Mucosa of descending colon (tissue), 3 donors: ENCODE measurements around the gene LENG9. TPM values are rescaled to one million over a fixed set of nuclear protein-coding genes. Genes with fewer than 3 reads are reported as not detected.
"Not testable (repeated sequence)": the region's sequence is repeated elsewhere in the genome, so short reads cannot be mapped to it uniquely, and the experiment has no call there.

Experiments used
- ATAC-seq: fragments of 200-7000 bp; cut with Tn5 transposase; one replicate; pipeline ENCODE4 v1.9.1; 2020; ENCODE audit warnings: mild to moderate bottlenecking, moderate library complexity
- DNase-seq, 3 donors: peaks; one replicate each; pipeline ENCODE4 v3.0.0-alpha.2; 2020
- H3K36me3 ChIP-seq: fragments of 200-600 bp; one replicate; pipeline ENCODE4 v1.8.0; 2021; ENCODE audit warnings: low read depth, mild to moderate bottlenecking
- H3K4me1 ChIP-seq: fragments of 200-600 bp; one replicate; pipeline ENCODE4 v1.8.0; 2021; ENCODE audit warnings: low read depth, mild to moderate bottlenecking
- H3K4me3 ChIP-seq: fragments of 200-600 bp; one replicate; pipeline ENCODE4 v1.8.0; 2021; ENCODE audit warnings: mild to moderate bottlenecking
- H3K9me3 ChIP-seq: fragments of 200-600 bp; one replicate; pipeline ENCODE4 v1.8.0; 2021; ENCODE audit warnings: mild to moderate bottlenecking
- intact Hi-C, 2 donors: fragments of 100-400 bp; cut with DNase I in 1 of 2; cut with micrococcal nuclease in 1 of 2; formaldehyde crosslinking; loops; one replicate each; pipeline versions ENCODE4 v1.11.0 to v1.11.1; 2022; cut with DNase I, micrococcal nuclease
- long read RNA-seq, 2 donors: library from polyadenylated mRNA; unstranded; transcript quantifications; one replicate each; pipeline ENCODE4 v2.0.0, GENCODE V29; 2019 to 2021
- total RNA-seq, 3 donors: library from RNA; stranded (reverse); fragmentation: NEBNext Ultra II Directional in 2 of 3; extraction: Animal tissue kit (Norgen Biotek cat#: 25700) in 2 of 3; gene quantifications; one replicate each; pipeline versions ENCODE4 v1.2.1 to v1.2.4, GENCODE V29; 2021 to 2023
- TF ChIP-seq, protein P1 (sequence below): fragments of 200-600 bp; IDR thresholded peaks from one replicate; pipeline ENCODE4 v1.8.0; 2022; ENCODE audit warnings: antibody characterized with exemption, mild to moderate bottlenecking
- donor health status: DM: no; HTN: no; CAD: no; lungs with moderate emphysema.
- donor health status: DM: no; HTN: no; CAD: no.
- donor health status: DM: no; HTN: yes; CAD: no.

Gene LENG9
- total RNA-seq: 10 to 100 TPM in 2 of 3 donors, 1 to 10 TPM in 1; 9.2 to 21.6 (median 20.9) TPM
- long read RNA-seq, donor 1, partial matches to known transcripts: 0 of 1 reads
- long read RNA-seq, donor 1, other reads (novel, unspliced or antisense): 0 of 1 reads
- long read RNA-seq, donor 2, partial matches to known transcripts: 0 of 1 reads
- long read RNA-seq, donor 2, other reads (novel, unspliced or antisense): 0 of 1 reads

DNA sequence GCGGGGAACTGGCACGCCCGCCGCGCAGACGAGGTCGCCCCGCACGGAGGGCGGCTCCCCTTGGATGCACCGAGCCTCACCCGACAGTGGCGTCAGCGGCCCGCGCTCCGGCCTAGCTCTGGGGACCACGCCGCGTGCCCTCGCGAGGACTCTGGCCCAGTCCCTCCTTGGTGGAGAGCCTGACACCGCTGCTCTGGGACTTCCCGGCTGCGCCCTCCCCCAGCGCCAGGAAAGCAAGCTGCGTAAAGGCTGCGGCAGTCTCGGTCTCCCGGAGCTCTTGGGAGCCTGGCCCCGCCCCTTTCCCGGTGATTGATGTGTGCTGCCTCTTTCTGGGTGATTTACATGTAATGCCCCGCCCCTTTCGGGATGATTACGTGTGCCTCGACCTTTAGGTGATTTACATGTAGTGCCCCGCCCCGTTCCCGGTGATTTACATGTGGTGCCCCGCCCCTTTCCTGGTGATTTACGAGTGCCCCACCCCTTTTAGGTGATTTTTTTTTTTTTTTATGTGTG, at the start of gene LENG9:
Gene LENG9, minus strand, starts transcription at position 248 of the 513 bp plus-strand sequence. CDS start 252 bp downstream, outside the sequence.
- DNase-seq (peak; percentile 98 to 100 (median 99)), ATAC-seq (peak; percentile 68)
- Histone ChIP-seq H3K4me1 (peaks cover 54% of the 10 kb centered on the region), H3K36me3 (peaks cover 2% of the 10 kb centered on the region), H3K9me3 (no peaks in the 10 kb centered on the region), H3K4me3 (peak within 1 kb of the TSS; percentile 38)
- intact Hi-C loops: no loop called here
- TF ChIP-seq, protein P1, sequence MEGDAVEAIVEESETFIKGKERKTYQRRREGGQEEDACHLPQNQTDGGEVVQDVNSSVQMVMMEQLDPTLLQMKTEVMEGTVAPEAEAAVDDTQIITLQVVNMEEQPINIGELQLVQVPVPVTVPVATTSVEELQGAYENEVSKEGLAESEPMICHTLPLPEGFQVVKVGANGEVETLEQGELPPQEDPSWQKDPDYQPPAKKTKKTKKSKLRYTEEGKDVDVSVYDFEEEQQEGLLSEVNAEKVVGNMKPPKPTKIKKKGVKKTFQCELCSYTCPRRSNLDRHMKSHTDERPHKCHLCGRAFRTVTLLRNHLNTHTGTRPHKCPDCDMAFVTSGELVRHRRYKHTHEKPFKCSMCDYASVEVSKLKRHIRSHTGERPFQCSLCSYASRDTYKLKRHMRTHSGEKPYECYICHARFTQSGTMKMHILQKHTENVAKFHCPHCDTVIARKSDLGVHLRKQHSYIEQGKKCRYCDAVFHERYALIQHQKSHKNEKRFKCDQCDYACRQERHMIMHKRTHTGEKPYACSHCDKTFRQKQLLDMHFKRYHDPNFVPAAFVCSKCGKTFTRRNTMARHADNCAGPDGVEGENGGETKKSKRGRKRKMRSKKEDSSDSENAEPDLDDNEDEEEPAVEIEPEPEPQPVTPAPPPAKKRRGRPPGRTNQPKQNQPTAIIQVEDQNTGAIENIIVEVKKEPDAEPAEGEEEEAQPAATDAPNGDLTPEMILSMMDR: no peak

DNA sequence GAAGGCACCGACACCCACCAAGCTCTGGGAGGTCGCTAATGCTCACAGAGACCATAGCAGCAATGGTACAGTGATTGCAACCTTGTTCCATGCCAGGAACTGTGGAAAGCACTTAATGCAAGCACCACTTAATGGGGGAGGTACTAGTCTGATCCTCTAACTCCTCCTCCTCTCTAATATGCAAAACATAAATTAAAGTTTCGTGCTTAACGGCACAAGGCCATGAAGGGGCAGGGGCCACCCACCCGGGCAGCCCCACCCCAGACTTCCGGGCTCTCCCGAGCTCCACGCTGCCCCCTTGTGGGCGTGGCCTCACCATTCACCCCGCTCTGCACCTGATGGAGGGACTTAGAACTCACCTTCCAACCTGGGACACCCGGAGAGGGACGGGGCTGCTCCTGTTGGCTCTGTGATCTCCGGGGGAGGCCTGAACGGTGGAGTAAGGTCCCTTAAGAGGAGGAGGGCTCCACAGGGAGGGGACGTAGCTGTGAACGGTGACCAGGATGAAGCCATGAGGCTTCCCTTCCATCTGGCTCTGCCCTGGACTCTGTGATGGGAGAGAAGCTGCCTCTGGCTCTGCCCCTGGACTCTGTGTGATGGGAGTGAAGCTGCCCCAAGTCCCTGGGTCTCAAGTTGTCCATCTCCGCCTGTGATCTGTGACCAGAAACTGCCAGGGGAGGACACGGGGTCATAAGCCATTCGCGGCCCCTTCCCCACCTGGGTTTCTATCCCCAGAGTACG, 45.8 kb upstream of the LENG9 start:
- H3K4me1 ChIP-seq, H3K9me3 ChIP-seq, intact Hi-C loops, H3K36me3 ChIP-seq, H3K4me3 ChIP-seq, DNase-seq: not testable (repeated sequence)
- peak; percentile 80 for ATAC-seq

DNA sequence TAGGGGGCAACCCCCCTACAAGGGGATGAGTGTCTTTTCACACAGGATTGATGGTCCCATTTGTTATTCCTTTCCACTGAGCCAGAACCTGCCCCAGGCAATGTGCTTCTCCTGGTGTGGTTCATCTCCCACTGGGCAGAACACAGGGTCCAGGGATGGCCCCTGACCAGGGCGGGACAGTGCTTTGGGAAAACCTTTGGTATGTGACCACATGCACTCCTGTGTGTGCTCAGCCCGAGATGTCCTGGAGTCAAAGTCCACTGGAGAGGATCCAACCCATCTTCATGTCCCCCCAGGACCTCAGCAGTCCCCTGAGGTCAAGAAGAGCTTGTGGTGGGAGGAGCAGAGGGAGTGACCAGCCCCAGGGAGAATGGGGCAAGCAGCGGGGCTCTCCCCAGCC, 44.9 kb upstream of the LENG9 start:
- ATAC-seq, H3K36me3 ChIP-seq, intact Hi-C loops, H3K4me1 ChIP-seq, H3K9me3 ChIP-seq, DNase-seq, H3K4me3 ChIP-seq: not testable (repeated sequence)

DNA sequence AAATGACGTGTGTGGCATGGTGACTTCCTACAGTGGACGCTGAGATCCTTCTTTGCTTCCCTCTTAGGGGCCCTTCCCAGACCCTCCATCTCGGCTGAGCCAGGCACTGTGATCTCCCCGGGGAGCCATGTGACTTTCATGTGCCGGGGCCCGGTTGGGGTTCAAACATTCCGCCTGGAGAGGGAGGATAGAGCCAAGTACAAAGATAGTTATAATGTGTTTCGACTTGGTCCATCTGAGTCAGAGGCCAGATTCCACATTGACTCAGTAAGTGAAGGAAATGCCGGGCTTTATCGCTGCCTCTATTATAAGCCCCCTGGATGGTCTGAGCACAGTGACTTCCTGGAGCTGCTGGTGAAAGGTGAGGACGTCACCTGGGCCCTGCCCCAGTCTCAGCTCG, 44.2 kb upstream of the LENG9 start:
- TF ChIP-seq, protein P1: no peak

DNA sequence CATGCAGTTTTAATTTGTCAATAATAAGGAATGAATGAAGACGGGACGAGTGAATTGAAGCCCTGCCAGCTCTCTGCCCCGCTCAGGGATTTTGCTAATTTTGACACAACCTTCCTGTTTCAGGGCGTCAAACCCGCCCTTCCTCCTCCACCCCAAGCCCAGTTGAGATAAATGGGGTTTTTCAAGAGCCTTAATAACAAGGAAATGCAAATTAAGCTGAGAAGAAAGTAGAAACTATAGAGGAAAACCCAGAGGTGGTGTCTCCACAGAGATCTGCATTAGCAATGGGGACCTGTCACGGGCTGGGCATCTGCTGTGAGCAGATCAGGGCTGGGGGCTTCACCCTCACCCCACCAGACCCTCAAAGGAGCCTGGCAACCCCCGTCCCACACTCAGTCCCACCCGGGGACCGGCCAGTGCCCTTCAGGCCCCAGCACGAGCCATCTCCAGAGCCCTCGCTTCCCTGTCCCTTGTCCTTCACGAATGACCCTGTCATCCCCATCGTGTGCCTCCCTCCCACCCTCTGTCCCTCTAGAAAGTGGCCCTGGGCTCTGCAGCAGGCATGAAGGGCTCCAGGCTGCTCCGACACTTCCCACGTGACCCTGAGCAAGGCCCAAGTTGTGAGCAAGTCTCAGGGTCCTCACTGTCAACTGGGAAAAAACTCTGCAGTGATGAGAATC, 43.6 kb upstream of the LENG9 start:
- H3K9me3 ChIP-seq, H3K4me1 ChIP-seq, H3K4me3 ChIP-seq, intact Hi-C loops, H3K36me3 ChIP-seq, DNase-seq: not testable (repeated sequence)
- ATAC-seq: peak; percentile 14

More for the DNA sequence above, 44.2 kb upstream of the LENG9 start:
- no peak for ATAC-seq
- no peak overlapping the region for H3K4me3 ChIP-seq
- no peaks in the 10 kb centered on the region for H3K4me1 ChIP-seq
- DNase-seq: no peak
- H3K9me3 ChIP-seq: no peaks in the 10 kb centered on the region
- H3K36me3 ChIP-seq: no peaks in the 10 kb centered on the region
- intact Hi-C loops: no loop called here

DNA sequence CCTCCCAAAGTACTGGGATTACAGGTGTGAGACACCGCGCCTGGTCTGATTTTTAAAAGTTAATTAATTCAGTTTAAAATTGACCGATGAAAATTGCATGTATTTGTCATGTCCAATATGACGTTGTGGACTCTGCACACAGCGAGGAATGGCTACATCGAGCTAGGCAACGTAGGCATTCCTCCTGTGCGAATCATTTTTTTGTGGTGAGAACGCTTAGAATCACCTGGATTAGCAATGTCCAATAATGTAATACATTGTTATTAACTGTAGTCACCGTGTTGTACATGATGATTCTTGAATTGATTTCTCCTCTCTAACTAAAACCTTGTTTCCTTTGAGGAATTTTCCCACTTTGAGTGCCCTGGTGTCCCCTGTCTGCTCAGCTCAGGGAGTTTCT, 42.5 kb upstream of the LENG9 start:
- ATAC-seq (no peak), DNase-seq (no peak)
- Histone ChIP-seq H3K4me3 (no peak overlapping the region), H3K36me3 (no peaks in the 10 kb centered on the region), H3K4me1 (no peaks in the 10 kb centered on the region), H3K9me3 (no peaks in the 10 kb centered on the region)
- intact Hi-C loops: no loop called here
- TF ChIP-seq, protein P1: no peak

DNA sequence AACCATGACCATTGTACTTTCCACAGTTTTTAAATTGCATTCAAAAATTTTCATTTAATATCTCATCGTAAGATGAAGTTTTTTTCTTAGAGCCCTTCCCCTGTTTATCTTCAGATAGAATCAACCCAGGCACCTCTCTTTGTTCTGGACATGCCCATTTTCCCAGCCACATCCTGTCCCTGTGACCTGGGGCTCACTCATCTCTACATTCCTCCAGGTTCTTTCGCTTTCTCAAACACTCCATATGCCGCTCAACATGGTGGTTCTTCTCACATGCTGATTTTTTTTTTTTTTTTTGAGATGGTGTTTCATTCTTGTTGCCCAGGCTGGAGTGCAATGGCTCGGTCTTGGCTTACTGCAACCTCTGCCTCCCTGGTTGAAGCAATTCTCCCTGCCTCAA, 42.0 kb upstream of the LENG9 start:
- H3K9me3 ChIP-seq, H3K36me3 ChIP-seq, H3K4me1 ChIP-seq, intact Hi-C loops, DNase-seq, H3K4me3 ChIP-seq, ATAC-seq: not testable (repeated sequence)
